Astrocyte (in vitro differentiated cells and primary cell): ENCODE results near the gene PCSK4.
"Not testable (repeated sequence)": the region's sequence is repeated elsewhere in the genome, so short reads cannot be mapped to it uniquely, and the experiment has no call there.

Experiments
- CTCF ChIP-seq: IDR thresholded peaks from 2 replicates; pipeline ENCODE4 v1.5.1; 2011; ENCODE audit warnings: low read depth, mild to moderate bottlenecking, inconsistent platforms, low read length, moderate library complexity; ENCODE audit not compliant: insufficient read depth
- EZH2 ChIP-seq: IDR thresholded peaks from 2 replicates; pipeline ENCODE4 v1.6.1; 2012; ENCODE audit warnings: mild to moderate bottlenecking, low read length, inconsistent platforms; ENCODE audit not compliant: insufficient read depth

GRCh38 chr19:1499231-1499630 lies 9.1 kb upstream of the PCSK4 start:
- TF ChIP-seq EZH2, CTCF: not testable (repeated sequence)
